Astrocyte (in vitro differentiated cells and primary cell): Measurements from ENCODE around the gene PPP1R16B. TPM values are rescaled to one million over a fixed set of nuclear protein-coding genes. Genes with fewer than 3 reads are reported as not detected.

ENCODE experiments used
- DNase-seq: peaks from one replicate; pipeline ENCODE4 v3.0.0-alpha.2; 2010; ENCODE audit warnings: low read depth
- FAIRE-seq: peaks from 2 replicates; lab custom pipeline; 2011; peaks lifted over from hg19 to GRCh38; lab: Jason Lieb, UNC
- H2AFZ ChIP-seq: 2 replicates; pipeline ENCODE4 v1.6.0; 2012; ENCODE audit warnings: low read depth, low read length, inconsistent platforms
- H3K27ac ChIP-seq: 2 replicates; pipeline ENCODE4 v1.5.1; 2011; ENCODE audit warnings: low read depth, low read length, inconsistent platforms
- H3K27me3 ChIP-seq: 2 replicates; pipeline ENCODE4 v1.6.0; 2011; ENCODE audit warnings: low read length, inconsistent platforms; ENCODE audit not compliant: insufficient read depth
- H3K36me3 ChIP-seq: 2 replicates; pipeline ENCODE4 v1.5.1; 2011; ENCODE audit warnings: low read length, inconsistent platforms; ENCODE audit not compliant: insufficient read depth
- H3K4me1 ChIP-seq: 2 replicates; pipeline ENCODE4 v1.5.1; 2011; ENCODE audit warnings: low read length, inconsistent platforms; ENCODE audit not compliant: insufficient read depth
- H3K4me2 ChIP-seq: 2 replicates; pipeline ENCODE4 v1.6.0; 2012; ENCODE audit warnings: low read length, inconsistent platforms
- H3K4me3 ChIP-seq: 2 replicates; pipeline ENCODE4 v1.5.1; 2011; ENCODE audit warnings: low read depth, mild to moderate bottlenecking, low read length, inconsistent platforms; ENCODE audit not compliant: insufficient read depth
- H3K79me2 ChIP-seq: 2 replicates; pipeline ENCODE4 v1.6.0; 2012; ENCODE audit warnings: mild to moderate bottlenecking, low read length, inconsistent platforms; ENCODE audit not compliant: insufficient read depth
- H3K9ac ChIP-seq: 2 replicates; pipeline ENCODE4 v1.6.0; 2012; ENCODE audit warnings: mild to moderate bottlenecking, low read length, inconsistent platforms
- H3K9me3 ChIP-seq: 2 replicates; pipeline ENCODE4 v1.5.1; 2012; ENCODE audit warnings: low read depth, mild to moderate bottlenecking, low read length, inconsistent platforms; ENCODE audit not compliant: insufficient read depth
- H4K20me1 ChIP-seq: 2 replicates; pipeline ENCODE4 v1.6.0; 2012; ENCODE audit warnings: low read length, inconsistent platforms; ENCODE audit not compliant: insufficient read depth
- H3K27ac Mint-ChIP-seq: one replicate; pipeline ENCODE4 v1.8.0; 2021; ENCODE audit warnings: mild to moderate bottlenecking, mixed read lengths; ENCODE audit not compliant: unreplicated experiment
- H3K27me3 Mint-ChIP-seq: one replicate; pipeline ENCODE4 v1.8.0; 2021; ENCODE audit warnings: low read depth, mixed read lengths; ENCODE audit not compliant: unreplicated experiment
- H3K36me3 Mint-ChIP-seq: one replicate; pipeline ENCODE4 v1.8.0; 2021; ENCODE audit warnings: low read depth, mixed read lengths; ENCODE audit not compliant: unreplicated experiment
- H3K4me1 Mint-ChIP-seq: one replicate; pipeline ENCODE4 v1.8.0; 2021; ENCODE audit warnings: low read depth, mixed read lengths; ENCODE audit not compliant: unreplicated experiment
- H3K4me3 Mint-ChIP-seq: one replicate; pipeline ENCODE4 v1.8.0; 2021; ENCODE audit warnings: mild to moderate bottlenecking, moderate library complexity, mixed read lengths; ENCODE audit not compliant: unreplicated experiment
- H3K9me3 Mint-ChIP-seq: one replicate; pipeline ENCODE4 v1.8.0; 2021; ENCODE audit warnings: mild to moderate bottlenecking, mixed read lengths; ENCODE audit not compliant: unreplicated experiment
- CTCF ChIP-seq: IDR thresholded peaks from 2 replicates; pipeline ENCODE4 v1.5.1; 2011; ENCODE audit warnings: low read depth, mild to moderate bottlenecking, inconsistent platforms, low read length, moderate library complexity; ENCODE audit not compliant: insufficient read depth
- EZH2 ChIP-seq: IDR thresholded peaks from 2 replicates; pipeline ENCODE4 v1.6.1; 2012; ENCODE audit warnings: mild to moderate bottlenecking, low read length, inconsistent platforms; ENCODE audit not compliant: insufficient read depth
- total RNA-seq: library from RNA; stranded (reverse); gene quantifications from 2 replicates; pipeline ENCODE4 v1.2.1, GENCODE V29; 2021

Gene PPP1R16B
- total RNA-seq, 1 donor from 2014 or later, result 0.68 TPM

GRCh38 chr20:38926934-38927616 lies 121.6 kb downstream of the PPP1R16B start:
- H3K4me1 ChIP-seq, result peaks cover 6% of the 10 kb centered on the region
- DNase-seq (no peak), FAIRE-seq (no peak)
- peak overlapping the region; percentile 97 for H2AFZ ChIP-seq
- H3K4me2 ChIP-seq, result peak overlapping the region; percentile 84
- peak overlapping the region; percentile 70 for H3K4me3 ChIP-seq
- no peaks in the 10 kb centered on the region for H3K9me3 ChIP-seq
- H3K27me3 Mint-ChIP-seq, result no peaks in the 10 kb centered on the region
- no peaks in the 10 kb centered on the region for H3K4me1 Mint-ChIP-seq
- H3K36me3 Mint-ChIP-seq, result no peaks in the 10 kb centered on the region
- peaks cover 3% of the 10 kb centered on the region for H3K27me3 ChIP-seq
- peaks cover 58% of the 10 kb centered on the region for H3K79me2 ChIP-seq
- no peak overlapping the region for H3K27ac Mint-ChIP-seq
- H3K36me3 ChIP-seq, result no peaks in the 10 kb centered on the region
- peaks cover 3% of the 10 kb centered on the region for H4K20me1 ChIP-seq
- H3K9me3 Mint-ChIP-seq, result peaks cover 2% of the 10 kb centered on the region
- H3K4me3 Mint-ChIP-seq, result peak overlapping the region; percentile 84
- peak overlapping the region; percentile 55 for H3K27ac ChIP-seq
- no peak for TF ChIP-seq EZH2
- TF ChIP-seq CTCF, result no peak
- H3K9ac ChIP-seq, result peak overlapping the region; percentile 78

- Histone ChIP-seq H3K79me2 (peaks cover 68% of the 10 kb centered on the region), H4K20me1 (peaks cover 6% of the 10 kb centered on the region), H3K27me3 (peaks cover 3% of the 10 kb centered on the region), H3K4me1 (peaks cover 13% of the 10 kb centered on the region), H3K9me3 (no peaks in the 10 kb centered on the region), H2AFZ (no peak overlapping the region), H3K4me2 (peak overlapping the region; percentile 84), H3K9ac (peak overlapping the region; percentile 20), H3K4me3 (peak overlapping the region; percentile 48), H3K36me3 (no peaks in the 10 kb centered on the region), H3K27ac (no peak overlapping the region)
- Mint-ChIP-seq H3K4me3 (peak overlapping the region; percentile 68), H3K36me3 (no peaks in the 10 kb centered on the region), H3K4me1 (peaks cover 3% of the 10 kb centered on the region), H3K27me3 (no peaks in the 10 kb centered on the region), H3K27ac (no peak overlapping the region), H3K9me3 (peaks cover 2% of the 10 kb centered on the region)
- DNase-seq (no peak), FAIRE-seq (no peak)
- TF ChIP-seq EZH2, result no peak
- no peak for TF ChIP-seq CTCF
These were observed 122.5 kb downstream of the PPP1R16B start for GRCh38 chr20:38927902-38928578.

- H3K4me3 Mint-ChIP-seq, result no peak overlapping the region
- no peaks in the 10 kb centered on the region for H3K9me3 ChIP-seq
- peaks cover 13% of the 10 kb centered on the region for H3K4me1 ChIP-seq
- peaks cover 89% of the 10 kb centered on the region for H3K79me2 ChIP-seq
- no peak overlapping the region for H3K4me3 ChIP-seq
- no peaks in the 10 kb centered on the region for H3K36me3 Mint-ChIP-seq
- no peaks in the 10 kb centered on the region for H3K27me3 Mint-ChIP-seq
- H3K9me3 Mint-ChIP-seq, result no peaks in the 10 kb centered on the region
- TF ChIP-seq CTCF (no peak), EZH2 (no peak)
- FAIRE-seq, result no peak
- no peak overlapping the region for H3K27ac ChIP-seq
- DNase-seq, result no peak
- H3K9ac ChIP-seq, result no peak overlapping the region
- no peaks in the 10 kb centered on the region for H3K36me3 ChIP-seq
- no peak overlapping the region for H2AFZ ChIP-seq
- H3K27ac Mint-ChIP-seq, result no peak overlapping the region
- peaks cover 3% of the 10 kb centered on the region for H3K4me1 Mint-ChIP-seq
- H3K27me3 ChIP-seq, result no peaks in the 10 kb centered on the region
- H4K20me1 ChIP-seq, result peaks cover 6% of the 10 kb centered on the region
- H3K4me2 ChIP-seq, result peak overlapping the region; percentile 23
These were observed 124.7 kb downstream of the PPP1R16B start for GRCh38 chr20:38930242-38930569.
